ENCODE results near the gene JARID2. TPM values are rescaled to one million over a fixed set of nuclear protein-coding genes. Genes with fewer than 3 reads are reported as not detected.
A peak's percentile ranks its signal among the peaks of the same experiment; 100 is the strongest.

JARID2 gene
- total RNA-seq, 1 donor from 2014 or later: 3.8 TPM

GRCh38 chr6:15368873-15369272 is 123.0 kb downstream of the JARID2 start:
- ATAC-seq: no peak
- DNase-seq (ENCODE audit: low spot score): no peak

DNA sequence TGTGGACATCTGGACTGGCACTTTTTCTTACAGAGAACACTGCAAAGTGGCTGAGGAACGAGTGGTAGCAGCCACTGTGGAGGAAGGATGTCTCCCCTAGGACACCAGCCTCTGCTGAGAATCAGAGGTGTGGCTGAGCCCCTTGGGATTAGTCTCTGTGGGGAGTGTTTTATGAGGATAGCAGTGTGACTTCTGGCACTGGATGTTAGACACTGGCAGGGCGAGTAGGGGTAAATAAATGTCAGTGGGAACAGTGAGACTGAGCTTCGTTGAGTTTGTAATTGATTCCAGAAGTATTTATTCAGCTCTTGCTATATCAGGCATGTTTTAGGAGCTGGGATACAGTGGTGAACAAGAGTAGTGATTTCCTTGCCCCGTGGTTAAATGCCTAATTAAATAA is 124.0 kb downstream of the JARID2 start:
- ATAC-seq (no peak), DNase-seq (ENCODE audit: low spot score) (no peak)

DNA sequence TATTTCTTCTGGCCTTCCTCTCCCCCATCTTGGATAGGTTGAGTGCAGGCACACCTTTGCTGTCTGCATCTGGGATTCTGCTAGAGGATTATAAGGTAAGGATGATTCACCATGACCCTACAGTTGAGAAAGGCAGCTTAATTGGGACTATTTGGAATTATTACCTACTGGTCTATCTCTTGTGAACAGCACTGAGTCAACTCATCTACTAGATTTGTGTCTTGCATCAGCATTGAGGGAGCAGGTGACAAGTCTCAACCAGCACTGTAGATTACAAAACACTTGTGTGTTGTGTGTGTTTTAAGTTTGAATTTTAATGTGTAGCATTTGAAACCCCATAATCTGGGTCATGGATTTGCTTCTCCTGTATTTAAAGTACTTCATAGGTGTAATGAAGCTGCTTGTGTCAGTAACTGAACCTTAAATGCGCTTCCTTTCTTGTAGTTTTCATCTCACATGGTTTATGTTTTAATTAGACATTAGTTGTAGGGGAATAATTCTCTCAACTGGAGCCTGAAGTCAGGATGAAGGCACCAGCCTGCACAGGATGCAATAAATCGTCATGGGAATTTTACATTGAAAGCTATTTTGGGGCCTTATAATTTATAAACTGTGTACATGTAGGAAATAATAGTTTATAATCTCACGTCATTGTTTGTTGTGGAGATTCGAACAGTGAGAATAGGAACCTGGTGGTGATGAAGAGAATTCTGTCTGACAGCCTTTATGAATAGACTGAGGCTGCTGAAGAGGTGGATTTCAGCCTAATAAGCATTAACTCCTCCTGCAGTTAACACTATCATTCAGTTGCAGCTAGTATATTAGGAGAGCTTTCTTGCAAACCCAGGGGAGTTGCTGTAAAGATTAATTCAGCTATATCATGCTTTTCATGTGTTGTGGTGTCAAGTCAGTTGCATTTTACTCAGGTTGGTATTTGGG is 125.1 kb downstream of the JARID2 start:
- ATAC-seq (no peak), DNase-seq (ENCODE audit: low spot score) (no peak)

DNA sequence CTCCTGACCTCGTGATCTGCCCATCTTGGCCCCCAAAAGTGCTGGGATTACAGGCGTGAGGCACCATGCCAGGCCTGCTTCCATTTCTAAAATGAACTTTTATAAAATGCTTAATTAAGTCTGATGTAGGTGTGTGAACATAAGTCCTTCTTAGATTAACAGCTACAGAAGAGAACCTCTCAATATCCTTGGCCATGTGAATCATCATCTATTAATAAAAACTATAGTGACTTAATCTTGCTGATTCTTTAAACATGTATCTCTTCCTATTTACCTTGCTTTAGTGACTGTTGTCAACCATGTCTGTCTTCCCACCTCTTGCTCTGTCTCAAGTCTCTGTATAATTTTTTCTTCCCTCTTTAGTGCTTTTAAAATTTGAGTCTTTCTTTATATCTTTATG is 127.1 kb downstream of the JARID2 start:
- DNase-seq (ENCODE audit: low spot score) (no peak), ATAC-seq (no peak)

DNA sequence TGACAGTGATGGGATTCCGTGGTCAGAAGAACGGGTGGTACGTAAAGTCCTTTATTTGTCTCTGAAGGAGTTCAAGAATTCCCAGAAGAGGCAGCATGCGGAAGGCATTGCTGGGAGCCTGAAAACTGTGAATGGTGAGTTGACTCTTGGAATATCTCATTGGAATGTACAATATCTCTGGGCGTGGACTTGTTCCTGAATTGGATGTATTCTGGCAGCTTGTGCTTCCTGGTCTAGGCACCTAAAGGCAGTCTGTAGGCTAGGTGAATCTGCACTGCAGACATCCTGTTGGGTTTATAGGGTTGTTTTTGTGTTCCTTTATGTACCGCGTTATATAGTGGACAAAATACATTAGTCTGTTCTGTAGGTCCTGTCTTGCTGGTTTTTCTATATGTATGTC is 128.2 kb downstream of the JARID2 start:
- no peak for DNase-seq (ENCODE audit: low spot score)
- no peak for ATAC-seq

DNA sequence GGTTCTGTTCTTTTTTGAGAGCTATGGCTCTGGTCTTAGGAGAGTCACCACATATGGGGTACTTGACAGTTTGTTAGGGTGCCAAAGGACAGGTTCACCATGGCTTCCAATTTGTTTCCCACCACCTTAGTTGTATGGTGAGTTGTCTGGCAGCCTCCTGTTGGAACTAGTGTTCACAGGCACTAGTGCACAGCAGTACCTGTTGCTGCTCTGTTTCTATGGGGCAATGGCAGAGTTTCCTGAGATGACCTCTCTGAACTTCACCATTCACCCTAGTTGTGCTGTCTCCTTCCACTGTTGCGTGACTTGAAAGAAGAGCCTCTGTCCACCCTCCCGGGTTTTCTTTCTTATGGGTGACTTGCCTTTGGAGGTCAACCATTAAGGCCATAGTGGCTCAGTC is 129.1 kb downstream of the JARID2 start:
- ATAC-seq: no peak
- DNase-seq (ENCODE audit: low spot score): no peak

DNA sequence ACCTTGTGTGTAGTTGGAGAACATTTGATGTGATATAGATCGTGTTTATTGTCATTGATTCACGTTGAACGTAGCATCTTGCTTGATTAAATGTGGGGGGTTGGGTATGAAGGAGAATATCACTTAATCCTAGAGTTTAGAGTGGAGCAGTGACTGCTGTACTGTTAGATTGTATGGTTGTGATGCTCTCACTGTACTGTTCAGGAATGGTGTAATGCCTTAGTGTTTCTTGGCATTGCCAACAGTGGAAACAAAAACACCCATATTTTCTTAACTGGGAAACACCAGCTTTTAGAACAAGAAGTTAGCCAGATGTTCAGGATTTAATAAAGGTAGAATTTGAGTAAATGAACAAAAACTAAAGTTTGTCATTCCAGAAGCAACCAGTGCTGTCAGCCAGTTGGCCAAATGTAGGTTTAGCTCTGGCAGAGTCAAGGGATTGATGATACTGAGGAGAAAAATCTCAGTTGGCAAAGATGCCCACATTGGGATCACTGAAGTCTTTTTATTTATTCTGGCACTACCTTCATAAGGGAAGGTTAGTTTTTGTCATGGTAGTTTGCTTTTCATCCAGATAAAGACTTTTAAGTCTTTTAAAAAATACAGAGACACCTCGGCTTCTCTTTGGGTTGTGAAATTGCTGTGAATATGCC is 129.9 kb downstream of the JARID2 start:
- DNase-seq (ENCODE audit: low spot score) (no peak), ATAC-seq (peak; percentile 96)

DNA sequence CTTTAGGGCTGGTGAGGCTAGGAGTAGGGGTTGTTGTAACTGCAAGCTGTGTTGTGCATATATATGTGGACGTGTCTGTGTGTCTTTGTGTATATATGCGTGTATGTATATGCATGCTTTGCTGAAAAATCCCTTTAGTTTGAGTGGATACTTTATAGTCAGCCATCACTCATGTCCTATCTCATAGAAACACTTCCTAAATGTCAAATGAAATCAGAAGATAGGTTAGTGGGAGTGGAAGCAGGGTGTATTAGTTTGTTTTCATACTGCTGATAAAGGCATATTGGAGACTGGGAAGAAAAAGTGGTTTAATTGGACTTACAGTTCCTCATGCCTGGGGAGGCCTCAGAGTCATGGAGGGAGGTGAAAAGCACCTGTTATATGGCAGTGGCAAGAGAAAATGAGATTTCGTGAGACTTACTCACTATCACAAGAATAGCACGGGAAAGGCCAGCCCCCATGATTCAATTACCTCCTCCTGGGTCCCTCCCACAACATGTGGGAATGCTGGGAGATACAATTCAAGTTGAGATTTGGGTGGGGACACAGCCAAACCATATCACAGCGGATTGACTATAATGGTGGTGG is 131.1 kb downstream of the JARID2 start:
- DNase-seq (ENCODE audit: low spot score) (no peak), ATAC-seq (no peak)

DNA sequence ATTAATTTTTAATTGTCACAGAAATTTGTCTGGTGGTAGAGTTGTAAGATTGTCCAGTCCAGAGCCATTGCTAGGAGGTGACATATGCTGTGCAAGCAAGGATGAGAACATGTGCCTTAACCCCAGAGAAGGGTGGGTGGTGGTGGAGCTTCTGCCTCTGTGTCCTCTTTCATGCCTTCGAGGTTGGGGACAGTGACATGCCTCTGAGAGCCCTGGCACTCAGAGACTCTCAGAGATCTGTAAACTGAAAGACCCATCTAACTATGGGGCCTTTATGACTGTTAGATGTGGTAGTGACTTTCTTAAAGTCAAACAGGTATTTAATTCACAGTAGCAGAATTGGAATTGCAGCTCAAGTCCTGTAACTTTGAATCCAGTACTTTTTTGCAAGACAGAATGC is 132.4 kb downstream of the JARID2 start:
- DNase-seq (ENCODE audit: low spot score) (no peak), ATAC-seq (no peak)

GRCh38 chr6:15378866-15379265 is 133.0 kb downstream of the JARID2 start:
- ATAC-seq (no peak), DNase-seq (ENCODE audit: low spot score) (no peak)

DNA sequence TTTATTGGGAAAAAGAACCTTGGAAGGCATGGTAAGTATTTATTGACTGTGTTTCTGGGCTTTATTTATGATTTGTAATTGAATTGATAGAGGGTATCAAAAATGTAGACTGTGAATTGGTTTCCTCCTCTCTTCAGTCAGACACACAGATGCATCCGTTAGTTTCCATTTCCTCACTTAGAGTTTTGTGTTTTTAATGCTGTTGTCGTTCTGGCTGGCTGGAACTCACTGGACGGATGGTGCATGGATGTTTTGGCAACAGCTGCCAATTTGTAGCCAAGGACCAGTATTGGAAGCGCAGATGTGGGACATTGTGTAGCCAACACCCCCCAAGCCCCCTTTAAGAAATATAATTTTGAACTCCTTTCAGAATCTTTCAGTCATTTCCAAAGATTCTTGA is 134.5 kb downstream of the JARID2 start:
- DNase-seq (ENCODE audit: low spot score) (no peak), ATAC-seq (no peak)

- ATAC-seq (no peak), DNase-seq (ENCODE audit: low spot score) (no peak)
These were observed 136.2 kb downstream of the JARID2 start for GRCh38 chr6:15382089-15382488.

DNA sequence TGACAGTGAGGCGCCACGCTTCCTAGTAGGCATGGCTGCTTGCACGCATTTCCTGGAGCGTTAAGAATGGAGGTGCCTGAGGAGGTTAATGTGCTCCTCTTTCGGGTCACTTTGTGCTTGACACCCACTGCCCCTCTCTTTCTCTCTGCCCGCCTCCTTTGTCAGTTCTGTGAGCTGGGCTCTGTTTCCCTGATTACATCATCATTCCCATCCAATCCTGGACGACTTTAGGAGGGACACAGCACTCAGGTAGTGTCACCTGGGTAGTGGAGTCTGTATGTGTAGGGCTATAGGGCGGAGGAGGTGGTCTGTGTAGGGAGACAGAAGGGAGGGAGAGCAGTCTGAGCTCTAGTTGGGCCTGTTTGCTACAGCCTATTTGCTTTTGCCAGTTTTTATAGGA is 136.8 kb downstream of the JARID2 start:
- ATAC-seq (no peak), DNase-seq (ENCODE audit: low spot score) (no peak)

GRCh38 chr6:15384901-15385300 is 139.0 kb downstream of the JARID2 start:
- no peak for ATAC-seq
- DNase-seq (ENCODE audit: low spot score): no peak

DNA sequence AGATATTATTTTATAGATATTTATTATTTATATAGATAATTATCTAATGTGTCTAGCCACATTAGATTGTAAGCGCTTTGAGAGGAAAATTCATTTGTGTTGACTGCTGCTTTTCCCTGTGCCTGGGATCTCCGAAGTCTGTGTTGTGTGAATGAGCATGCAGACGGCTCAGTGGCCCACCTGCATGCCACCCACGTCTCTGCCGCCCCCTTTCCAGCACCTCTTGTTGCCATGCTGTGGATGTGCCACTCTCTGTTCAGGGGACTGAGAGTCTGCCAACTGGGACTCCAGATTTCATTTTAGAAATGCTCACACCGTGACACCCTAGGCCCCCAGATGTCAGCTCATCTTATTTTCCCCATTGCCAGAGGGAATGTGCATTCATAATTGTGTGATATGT is 139.7 kb downstream of the JARID2 start:
- no peak for ATAC-seq
- no peak for DNase-seq (ENCODE audit: low spot score)

DNA sequence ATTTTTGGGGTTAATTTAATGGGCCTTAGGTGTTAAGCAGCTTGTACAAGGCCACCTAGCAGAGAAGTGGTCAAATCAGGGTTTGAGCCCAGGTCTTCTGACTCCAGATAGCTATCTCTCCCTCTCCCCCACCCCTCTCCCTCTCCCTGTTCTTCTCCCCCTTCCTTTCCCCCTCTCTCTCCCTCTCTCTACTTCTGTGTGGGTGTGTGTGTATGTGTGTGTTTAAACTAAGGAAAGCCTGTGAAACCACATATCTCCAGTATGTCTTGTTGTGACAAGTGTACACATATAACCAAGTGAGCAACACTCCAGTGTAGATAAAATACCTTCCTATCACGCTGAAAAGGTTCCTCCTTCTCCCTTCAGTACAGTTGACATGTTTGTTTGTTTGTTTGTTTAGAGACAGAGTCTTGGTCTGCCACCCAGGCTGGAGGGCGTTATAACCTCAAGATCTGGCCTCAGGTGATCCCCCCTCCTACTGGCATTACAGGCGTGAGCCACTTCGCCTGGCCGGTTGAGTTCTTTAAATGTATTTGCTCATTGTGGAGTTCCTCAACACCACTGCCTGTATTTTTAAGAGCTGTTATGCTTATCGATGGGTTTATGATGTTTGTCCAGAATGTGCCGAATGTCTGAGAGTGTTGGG is 140.4 kb downstream of the JARID2 start:
- ATAC-seq: no peak
- no peak for DNase-seq (ENCODE audit: low spot score)

DNA sequence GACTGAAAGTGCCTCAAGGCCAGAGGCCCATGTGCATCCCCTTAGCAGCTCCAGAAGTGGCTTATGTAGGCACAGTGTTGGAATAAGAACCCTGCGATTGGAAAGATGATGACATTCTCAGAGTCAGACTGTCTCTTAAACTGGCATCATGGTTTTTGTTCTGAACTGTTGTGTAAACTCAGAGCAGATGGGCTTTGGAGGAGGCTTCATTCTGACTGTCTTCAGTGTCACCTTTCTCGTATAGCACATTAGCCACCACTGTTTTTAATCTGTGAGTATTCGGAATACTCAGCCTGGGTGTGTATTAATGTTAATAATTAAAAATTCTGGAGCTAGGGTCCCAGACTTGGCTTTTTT is 140.9 kb downstream of the JARID2 start:
- DNase-seq (ENCODE audit: low spot score) (no peak), ATAC-seq (no peak)

DNA sequence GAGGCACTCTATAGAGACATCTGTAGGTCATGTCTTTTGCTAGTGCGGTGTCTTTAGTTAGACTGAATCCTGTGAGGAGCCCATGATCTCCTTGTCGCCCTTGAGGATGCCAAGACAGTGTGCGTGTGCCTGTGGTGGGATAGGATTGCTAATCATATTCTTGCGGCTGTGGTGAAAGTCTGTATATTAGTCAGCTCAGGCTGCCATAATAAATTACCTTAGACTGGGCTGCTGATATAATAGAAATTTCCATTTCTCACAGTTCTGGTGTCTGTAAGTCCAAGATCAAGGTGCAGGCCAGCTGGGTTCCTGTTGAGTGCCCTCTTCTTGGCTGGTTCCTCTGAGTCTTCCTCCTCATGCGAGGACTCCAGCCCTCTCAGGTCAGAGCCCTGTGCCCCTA is 141.2 kb downstream of the JARID2 start:
- DNase-seq (ENCODE audit: low spot score) (no peak), ATAC-seq (no peak)

- DNase-seq (ENCODE audit: low spot score) (peak; percentile 55), ATAC-seq (peak; percentile 88)
These were observed 143.4 kb downstream of the JARID2 start for GRCh38 chr6:15389084-15389764.

DNA sequence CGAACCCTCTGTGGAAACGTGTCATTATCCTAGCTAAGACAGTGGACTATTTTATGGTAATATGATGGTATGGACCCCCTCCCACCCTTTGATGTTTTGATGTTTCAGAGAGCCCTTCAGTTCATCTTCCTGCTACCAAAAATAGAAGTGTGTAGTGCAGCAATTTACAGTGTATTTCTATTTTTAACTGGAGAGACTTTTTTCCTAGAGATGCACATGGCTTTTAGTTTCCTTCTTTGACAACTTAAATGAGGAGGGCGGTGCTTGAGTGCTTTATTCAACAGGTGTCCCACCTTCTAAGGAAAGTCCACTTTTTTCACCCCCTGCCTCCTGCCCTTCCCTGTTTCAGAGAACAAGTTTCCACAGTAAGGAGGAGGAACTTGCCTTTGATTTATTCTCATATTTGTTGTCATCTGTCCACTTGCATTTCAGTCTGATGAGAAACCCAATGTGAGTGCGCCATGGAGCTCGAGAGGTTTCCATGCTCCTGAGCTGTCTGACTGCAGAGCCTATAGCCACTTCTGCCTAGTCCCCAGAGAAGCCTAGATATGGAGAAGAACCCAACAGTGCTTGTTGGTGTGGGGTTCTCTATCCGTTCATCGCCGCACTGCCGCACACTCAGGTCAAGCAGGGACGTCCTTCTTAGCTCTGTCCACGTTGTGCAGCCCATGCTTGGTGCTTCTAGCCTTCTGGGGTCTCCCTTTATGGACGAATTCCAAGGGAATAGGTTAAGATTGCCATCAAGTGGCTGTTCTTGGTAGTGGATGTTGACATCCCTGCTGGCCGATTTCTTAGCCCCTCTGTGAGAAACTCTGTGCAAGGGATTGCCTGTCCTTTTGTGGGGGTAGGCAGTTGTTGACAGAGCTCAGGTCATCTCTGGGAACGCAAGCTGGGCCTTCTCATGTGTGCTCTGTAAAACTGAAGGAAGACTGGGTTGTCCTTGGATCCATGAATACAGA is 144.2 kb downstream of the JARID2 start:
- DNase-seq (ENCODE audit: low spot score) (no peak), ATAC-seq (peak; percentile 33)

All from left lobe of liver (tissue), 2 donors.